RWPE1 (cell line): ENCODE data around the gene ACSF3.

ENCODE experiments used
- CTCF ChIA-PET: fragments of 350-600 bp; sonication (Branson Sonifier 250); formaldehyde crosslinking; extraction: SDS; loops from one replicate; lab custom pipeline; 2021; lab: Yijun Ruan, JAX
- POLR2A ChIA-PET: fragments of 400-600 bp; formaldehyde crosslinking; extraction: SDS; loops from one replicate; lab custom pipeline; 2020; ENCODE audit warnings: antibody characterized with exemption; ENCODE audit not compliant: low non-redundant PET; lab: Yijun Ruan, JAX
- DNase-seq: peaks from one replicate; pipeline ENCODE4 v3.0.0; 2012; ENCODE audit warnings: low spot score
- H3K27ac ChIP-seq: fragments of 450-650 bp; 2 replicates; pipeline ENCODE4 v1.5.1; 2017
- TF ChIP-seq, protein P1 (sequence below): fragments of 450-650 bp; conservative IDR thresholded peaks from 2 replicates; pipeline ENCODE4 v1.5.1; 2017; ENCODE audit warnings: low read depth, mild to moderate bottlenecking

ACSF3 gene

DNA sequence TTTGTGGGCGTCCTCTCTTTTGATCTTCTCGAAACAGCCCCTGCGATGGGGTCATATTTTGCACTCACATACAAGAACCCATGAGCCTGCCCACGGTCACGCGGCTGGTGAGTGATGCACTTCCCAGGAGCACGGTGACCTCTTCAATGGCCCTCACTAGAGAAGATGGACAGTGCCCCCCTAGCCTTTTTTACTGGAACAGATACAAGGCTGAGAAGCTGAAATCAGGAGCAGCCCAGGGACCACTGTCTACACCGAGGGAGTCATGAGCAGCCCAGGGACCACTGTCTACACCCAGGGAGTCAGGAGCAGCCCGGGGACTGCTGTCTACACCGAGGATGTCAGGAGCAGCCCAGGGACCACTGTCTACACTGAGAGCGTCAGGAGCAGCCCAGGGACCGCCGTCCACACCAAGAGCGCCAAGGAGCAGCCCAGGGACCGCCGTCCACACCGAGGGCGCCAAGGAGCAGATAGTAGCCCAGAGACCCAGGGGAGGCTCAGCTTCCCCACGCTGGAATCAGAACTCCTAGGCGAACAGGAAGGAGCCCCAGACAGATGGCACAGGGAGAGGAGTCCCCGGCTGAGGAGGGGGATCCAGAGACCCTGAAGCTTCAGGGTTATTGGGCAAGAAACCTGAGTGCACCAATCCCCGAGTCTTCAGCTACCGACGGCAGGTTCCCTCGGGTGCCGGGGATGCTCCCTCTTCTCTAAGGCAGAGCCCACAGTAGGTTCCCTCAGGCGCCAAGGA, 23.7 kb downstream of the ACSF3 start:
- no peak for DNase-seq
- CTCF ChIA-PET, result no interaction called here
- TF ChIP-seq, protein P1, sequence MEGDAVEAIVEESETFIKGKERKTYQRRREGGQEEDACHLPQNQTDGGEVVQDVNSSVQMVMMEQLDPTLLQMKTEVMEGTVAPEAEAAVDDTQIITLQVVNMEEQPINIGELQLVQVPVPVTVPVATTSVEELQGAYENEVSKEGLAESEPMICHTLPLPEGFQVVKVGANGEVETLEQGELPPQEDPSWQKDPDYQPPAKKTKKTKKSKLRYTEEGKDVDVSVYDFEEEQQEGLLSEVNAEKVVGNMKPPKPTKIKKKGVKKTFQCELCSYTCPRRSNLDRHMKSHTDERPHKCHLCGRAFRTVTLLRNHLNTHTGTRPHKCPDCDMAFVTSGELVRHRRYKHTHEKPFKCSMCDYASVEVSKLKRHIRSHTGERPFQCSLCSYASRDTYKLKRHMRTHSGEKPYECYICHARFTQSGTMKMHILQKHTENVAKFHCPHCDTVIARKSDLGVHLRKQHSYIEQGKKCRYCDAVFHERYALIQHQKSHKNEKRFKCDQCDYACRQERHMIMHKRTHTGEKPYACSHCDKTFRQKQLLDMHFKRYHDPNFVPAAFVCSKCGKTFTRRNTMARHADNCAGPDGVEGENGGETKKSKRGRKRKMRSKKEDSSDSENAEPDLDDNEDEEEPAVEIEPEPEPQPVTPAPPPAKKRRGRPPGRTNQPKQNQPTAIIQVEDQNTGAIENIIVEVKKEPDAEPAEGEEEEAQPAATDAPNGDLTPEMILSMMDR, result no peak
- POLR2A ChIA-PET, result no interaction called here
- no peak overlapping the region for H3K27ac ChIP-seq

DNA sequence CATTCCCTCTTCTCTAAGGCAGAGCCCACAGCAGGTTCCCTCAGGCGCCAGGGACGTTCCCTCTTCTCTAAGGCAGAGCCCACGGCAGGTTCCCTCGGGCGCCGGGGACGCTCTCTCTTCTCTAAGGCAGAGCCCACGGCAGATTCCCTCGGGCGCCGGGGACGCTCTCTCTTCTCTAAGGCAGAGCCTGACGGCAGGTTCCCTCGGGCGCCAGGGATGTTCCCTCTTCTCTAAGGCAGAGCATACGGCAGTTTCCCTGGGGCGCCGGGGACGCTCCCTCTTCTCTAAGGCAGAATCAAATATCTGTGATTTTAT, 24.3 kb downstream of the ACSF3 start:
- no peak overlapping the region for H3K27ac ChIP-seq
- TF ChIP-seq, protein P1, result no peak
- ChIA-PET CTCF (no interaction called here), POLR2A (no interaction called here)
- no peak for DNase-seq

DNA sequence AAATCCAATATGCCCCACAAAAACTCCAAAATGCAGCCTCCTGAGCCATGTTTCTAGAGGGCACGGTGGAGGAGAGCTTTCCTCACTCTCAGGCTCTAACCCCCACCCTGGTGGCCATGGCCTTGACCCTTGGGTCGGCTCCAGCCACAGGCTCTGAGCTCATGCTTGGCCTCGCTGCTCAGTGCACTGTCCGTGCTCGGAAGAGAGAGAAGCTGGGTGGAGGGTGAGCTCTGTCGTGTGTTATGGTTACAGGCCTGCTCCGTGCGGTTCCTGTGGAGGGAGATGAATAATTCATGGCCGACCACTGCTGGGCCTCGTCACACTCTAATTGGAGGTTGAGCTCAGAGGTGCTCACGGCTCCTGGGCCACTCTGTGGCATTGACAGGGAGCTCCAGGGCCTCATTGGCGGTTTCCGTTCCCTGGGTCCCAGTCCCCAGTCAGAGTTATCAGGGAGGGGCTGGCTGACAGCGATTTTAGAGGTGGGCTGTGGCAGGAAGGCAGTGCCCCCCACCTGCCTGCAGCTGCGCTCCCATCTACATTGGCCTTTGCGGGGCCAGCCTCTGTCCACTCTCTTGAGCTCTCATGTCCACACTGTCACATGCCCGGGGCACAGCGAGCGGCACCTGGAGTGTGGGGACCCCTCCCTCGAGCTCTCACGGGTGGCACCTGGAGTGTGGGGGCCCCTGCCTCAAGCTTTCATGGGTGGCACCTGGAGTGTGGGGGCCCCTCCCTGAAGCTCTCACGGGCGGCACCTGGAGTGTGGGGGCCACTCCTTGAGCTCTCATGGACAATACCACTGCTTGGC, 24.9 kb downstream of the ACSF3 start:
- ChIA-PET POLR2A (interaction anchor here (0.7 kb wide), 1 partner anchor 15 kb away, joined by 6 read pairs; no protein-coding TSS in a partner anchor), CTCF (interaction anchor here (0.6 kb wide), 1 partner anchor 31 kb away, joined by 3 read pairs; no protein-coding TSS in a partner anchor)
- DNase-seq, result no peak
- H3K27ac ChIP-seq, result 0 out of 2 replicates have a peak overlapping the region, but pooled peaks have one; percentile 11
- TF ChIP-seq, protein P1, result no peak

DNA sequence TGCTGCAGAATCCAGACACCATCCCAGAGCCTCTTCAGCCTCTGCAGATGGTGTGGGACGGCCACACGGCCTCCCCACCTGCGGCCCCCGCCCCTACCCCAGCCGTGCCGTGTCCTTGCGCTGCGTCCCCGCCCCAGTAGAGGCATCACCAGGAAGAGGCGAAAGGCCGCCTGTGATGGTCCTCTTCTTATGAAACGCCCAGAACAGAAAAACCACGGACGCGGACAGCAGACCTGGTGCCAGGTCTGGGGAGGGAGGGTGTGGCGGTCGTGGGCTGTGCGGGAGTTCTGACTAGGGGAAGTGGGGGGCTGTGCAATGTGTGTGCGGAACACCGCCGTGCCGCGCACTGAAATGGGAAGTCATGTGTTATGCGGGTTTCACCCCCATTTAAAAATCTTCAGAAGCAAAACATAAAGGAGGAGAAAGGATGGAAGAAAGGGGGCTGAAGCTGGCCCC, 25.5 kb downstream of the ACSF3 start:
- ChIA-PET POLR2A (interaction anchor here (0.7 kb wide), 1 partner anchor 16 kb away, joined by 6 read pairs; no protein-coding TSS in a partner anchor), CTCF (no interaction called here)
- no peak overlapping the region for H3K27ac ChIP-seq
- no peak for DNase-seq
- TF ChIP-seq, protein P1, result no peak

DNA sequence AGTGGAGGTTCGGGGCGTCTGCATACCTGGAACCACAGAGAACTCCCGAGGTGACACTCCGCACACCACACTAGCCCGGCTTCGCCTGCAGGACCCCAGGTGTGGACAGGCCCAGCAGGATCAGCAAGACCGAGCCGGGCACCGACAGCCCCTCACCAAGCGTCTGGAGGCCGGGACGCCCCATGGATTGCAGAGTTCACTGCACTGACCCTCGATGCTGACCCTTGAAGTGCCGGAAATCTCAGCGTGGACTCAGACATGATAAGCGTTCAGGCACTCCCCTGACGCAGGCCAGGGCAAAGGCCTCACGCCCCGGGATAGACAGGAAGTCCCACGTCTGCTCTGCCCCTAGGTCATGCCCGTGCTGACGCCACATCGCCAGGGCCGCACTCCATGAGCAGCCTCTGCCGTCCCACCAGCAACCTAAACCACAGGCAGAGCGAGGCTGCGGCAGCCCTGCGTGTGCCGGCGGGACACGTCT, 26.0 kb downstream of the ACSF3 start:
- POLR2A ChIA-PET, result no interaction called here
- DNase-seq, result no peak
- no peak overlapping the region for H3K27ac ChIP-seq
- TF ChIP-seq, protein P1, result no peak
- CTCF ChIA-PET, result no interaction called here

DNA sequence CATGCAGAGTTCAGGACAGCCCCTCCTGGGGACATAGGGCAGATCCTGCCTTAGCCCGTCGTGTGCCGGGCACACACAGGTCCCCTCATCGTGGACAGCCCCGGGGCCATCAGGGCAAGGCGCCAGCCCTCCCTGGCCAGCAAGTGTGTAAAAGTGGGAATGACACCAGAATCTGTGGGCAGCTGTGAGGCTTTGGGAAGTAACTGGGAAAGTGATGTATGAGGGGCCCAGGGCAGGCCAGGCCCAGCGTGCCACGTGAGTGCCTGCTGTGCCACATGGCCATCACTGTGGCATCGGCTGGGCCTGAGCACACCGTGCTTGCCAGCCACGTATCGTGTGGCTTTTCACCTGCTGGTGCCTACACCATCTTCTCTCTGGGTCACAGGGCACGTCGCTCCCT, 26.6 kb downstream of the ACSF3 start:
- H3K27ac ChIP-seq, result no peak overlapping the region
- ChIA-PET POLR2A (no interaction called here), CTCF (no interaction called here)
- no peak for DNase-seq
- TF ChIP-seq, protein P1, result no peak
